ENCODE results near the gene ATF2.

The ATF2 gene, protein sequence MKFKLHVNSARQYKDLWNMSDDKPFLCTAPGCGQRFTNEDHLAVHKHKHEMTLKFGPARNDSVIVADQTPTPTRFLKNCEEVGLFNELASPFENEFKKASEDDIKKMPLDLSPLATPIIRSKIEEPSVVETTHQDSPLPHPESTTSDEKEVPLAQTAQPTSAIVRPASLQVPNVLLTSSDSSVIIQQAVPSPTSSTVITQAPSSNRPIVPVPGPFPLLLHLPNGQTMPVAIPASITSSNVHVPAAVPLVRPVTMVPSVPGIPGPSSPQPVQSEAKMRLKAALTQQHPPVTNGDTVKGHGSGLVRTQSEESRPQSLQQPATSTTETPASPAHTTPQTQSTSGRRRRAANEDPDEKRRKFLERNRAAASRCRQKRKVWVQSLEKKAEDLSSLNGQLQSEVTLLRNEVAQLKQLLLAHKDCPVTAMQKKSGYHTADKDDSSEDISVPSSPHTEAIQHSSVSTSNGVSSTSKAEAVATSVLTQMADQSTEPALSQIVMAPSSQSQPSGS

DNA sequence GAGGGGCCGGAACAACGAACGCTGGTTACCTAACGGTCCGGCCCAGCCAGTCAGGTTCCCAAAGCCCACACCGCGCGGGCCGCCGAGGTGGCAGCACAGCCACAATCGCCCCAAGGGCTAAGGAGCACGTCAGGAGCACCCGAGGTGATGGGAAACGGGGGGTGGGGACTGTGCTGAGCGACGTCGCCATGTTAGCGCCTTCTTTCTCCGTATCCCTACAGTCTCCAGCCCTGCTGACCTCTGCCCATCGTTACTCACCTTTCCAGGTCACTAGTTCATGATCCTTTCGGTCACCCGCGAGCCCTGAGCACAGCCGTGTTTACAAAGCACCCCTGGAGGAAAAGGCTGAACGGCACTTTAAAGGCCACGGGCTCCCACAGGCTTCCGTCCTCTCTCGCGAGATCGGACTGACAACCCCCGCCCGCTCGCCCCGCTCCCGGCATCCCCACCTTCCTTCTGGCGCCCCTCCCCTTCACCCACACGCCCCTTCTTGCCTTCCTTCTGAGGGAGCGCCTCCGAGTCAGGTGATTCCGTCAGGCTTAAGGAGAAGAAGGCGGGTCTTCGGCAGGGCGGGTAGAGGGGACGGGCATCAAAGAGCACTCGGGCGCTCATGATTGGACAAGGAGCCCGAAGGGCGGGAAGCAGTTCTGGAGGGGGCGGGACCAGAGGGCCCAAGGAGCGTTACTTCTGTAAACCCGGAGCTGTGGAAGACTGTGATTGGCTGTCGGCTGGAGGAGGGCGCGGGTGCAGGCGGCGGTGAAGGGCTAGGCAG is at the start of gene ATF2:
TSS of gene ATF2 (minus strand) at position 412 of the 772 bp plus-strand sequence. CDS start 31,760 bp downstream, outside the sequence.
- DNase-seq (ENCODE audit: low read depth): peak; percentile 89

DNA sequence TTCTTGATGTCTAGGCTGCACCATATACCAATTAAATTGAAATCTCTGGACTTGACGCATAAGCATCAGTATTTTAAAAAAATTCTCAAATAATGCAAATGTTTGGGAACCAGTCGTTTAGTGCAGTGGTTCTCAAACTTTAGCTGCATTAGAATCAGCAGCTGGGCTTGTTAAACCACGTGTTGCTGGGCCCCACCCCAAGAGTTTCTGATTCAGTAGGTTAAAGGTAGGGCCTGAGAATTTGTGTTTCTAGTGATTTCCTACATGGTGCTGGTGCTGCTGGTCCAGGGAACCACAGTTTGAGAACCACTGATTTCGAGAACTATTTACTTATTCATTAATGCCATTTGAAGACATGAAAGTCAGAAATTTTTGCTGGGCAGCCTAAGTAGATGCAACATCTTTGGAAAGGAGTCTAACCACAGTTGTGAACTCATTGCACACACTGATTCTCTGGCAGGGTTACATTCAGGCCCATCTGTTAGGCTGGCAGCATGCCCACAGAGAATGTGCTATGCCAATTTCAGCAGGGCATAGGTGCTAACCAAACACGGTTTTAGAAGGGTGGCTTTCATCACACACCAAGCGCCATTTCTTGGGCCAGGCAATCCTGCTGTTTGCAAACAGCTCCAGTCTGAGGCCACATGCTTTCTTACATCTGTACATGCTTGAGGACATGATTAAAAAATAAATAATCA is 39.9 kb upstream of the ATF2 start:
- DNase-seq (ENCODE audit: low read depth): no peak

DNA sequence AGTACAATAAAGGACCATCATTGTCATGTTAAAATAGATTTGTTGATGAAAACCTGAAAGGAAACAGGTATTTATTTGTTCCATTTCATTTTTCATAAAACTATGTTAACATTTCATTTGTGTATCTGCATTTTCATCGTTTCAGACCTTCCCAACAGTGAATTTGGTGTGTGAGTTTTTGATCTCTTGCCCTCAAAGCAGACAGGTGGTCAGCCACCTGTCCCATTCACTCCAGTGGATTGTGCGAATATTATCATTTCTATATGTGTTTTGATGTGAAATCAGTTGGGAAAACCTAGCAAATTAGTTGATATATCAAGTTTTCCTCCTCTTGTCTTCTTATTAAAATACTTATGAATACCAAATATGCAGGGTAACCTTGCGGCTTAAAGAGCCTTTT is 38.9 kb upstream of the ATF2 start:
- DNase-seq (ENCODE audit: low read depth): no peak

DNA sequence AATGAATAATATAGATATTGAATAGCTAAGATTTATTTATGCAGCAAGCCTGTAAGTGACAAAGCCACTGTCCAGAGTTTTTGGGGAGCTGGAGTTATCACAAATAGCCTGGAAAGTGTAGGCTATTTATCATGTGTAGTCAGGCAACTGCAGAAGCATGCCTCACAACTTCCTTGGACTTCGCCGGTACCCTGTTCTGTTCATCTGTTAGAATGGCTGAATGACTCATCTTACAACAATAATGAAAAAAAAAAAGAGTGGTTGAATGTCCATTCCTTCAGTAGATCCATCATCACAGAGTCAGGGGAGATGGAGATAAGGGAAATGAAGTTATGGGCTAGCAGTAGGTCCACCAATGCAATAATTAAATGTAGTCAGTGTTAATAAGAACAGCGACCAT is 37.5 kb upstream of the ATF2 start:
- no peak for DNase-seq (ENCODE audit: low read depth)

DNA sequence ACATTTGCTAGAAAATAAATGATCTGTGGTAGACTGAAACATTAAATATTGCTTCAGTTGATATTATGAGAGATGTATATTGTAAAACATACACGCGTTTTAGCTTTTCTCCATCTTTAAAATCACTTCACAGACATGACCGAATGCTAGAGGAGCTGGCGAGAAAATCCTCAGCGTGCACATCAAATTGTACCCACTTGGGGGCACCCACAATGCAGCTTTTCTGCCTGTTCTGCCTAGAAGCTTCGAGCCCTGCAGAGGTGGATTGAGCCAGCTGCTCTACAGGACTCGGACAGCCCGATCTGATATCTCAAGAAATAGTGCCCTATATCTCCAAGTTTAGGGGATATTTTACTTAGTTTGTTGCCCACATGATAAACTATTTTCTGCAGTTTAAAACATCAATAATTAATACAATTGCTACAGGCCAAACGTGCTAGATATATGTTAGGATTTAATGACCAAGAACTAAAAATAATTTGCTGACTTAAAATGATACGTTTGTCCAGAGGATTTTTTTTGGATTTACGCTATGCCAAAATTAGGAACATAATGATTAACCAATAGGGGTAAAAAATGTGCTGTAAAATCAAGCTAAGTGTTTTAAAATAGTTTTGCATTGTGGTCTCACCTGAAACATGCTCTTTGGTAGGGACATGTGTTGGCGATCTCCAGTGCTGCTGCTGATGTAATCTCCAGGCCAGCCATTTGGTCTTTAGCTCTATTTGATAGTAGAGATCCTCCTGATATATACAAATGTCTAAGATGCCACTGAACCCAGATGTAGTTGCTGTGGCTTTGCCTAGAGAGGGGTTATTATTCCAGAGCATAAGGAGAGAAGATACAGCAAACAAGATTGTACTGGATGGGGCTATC is 35.9 kb upstream of the ATF2 start:
- DNase-seq (ENCODE audit: low read depth): no peak

DNA sequence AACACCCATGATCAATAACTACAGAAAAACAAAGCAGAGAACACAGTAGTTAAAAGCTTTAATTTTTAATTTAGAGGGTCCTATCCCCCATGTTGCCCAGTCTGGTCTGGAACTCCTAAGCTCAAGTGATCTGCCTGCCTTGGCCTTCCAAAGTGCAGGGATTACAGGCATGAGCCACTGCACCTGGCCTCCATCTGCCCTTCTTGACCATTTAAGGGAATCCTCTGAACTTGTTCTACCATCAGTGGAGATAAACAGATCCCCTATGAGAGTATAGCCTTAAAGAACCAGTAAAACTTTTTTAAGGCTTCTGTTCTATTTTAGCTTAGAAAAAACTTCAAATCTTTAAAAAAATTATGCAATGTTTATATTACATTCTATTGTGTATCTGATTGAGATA is 27.0 kb upstream of the ATF2 start:
- no peak for DNase-seq (ENCODE audit: low read depth)

DNA sequence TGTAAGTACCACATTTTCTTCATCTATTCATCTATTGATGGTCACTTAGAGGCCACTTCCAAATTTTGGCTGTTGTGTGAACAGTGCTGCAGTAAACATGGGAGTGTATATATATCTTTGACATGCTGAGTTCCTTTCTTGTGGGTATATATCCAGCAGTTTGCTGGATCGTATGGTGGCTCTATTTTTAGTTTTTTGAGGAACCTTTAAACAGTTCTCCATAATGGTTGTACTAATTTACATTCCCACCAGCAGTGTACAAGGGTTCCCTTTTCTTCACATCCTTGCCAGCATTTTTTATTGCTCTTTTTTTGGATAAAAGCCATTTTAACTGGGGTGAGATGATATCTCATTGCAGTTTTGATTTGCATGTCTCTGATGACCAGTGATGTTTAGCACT is 20.8 kb upstream of the ATF2 start:
- no peak for DNase-seq (ENCODE audit: low read depth)

DNA sequence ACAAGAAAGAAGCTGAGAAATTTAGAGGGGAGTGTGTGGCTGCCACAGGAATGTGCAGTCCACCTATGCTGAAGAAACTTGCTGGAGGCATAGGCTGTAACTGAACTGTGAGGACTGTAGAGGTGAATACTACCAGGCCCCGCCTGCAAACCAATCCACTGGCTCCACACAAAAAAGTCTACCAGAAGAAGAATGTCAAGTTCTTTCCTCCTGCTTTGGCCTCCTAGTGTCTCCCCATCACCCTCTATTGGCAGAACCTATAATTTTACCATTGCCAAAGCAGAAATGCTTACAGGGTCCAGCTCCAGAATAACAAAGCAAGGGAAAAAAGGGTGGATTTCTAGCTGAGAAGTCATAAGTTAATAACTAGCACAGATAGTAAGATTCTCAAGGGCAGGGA is 19.4 kb upstream of the ATF2 start:
- no peak for DNase-seq (ENCODE audit: low read depth)

DNA sequence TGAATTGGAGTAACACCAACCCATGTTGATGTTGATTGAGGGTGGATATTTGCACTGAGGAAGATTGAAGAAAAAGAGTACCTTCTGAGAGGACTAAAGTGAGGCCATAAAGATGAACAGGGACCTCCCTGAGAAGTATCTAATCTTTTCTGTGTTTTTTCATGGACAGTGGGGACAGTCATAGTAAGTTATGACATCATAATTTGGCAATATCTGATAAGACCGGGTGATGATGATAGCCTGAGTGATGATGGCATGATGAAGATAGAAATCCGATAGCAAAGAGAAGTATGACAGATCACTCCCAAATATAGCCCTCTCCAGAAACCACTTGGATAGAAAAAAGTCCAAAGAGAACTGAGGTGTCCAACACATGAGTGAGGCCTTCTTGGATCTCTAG is 15.7 kb upstream of the ATF2 start:
- no peak for DNase-seq (ENCODE audit: low read depth)

DNA sequence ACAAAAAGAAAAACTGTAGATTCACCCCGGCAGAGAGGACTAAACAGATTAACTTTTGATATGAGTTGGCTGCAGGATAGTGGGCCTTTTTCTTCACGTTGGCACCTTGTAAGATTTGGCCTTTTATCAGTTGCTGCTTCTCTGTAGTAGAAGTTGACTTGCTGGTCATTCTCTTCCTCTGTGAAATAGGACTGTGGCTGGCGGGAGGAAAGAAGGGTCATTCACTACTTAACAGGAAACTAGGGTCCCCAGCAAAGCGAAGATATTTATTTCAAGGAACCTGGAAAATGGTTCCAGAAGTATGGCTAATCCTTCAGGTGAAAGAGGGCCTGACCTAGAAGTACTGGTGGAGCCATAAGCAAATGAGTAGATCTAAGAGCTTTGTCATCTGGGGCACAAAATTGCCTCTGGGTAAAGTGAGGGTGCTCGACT is 13.9 kb upstream of the ATF2 start:
- DNase-seq (ENCODE audit: low read depth): no peak

DNA sequence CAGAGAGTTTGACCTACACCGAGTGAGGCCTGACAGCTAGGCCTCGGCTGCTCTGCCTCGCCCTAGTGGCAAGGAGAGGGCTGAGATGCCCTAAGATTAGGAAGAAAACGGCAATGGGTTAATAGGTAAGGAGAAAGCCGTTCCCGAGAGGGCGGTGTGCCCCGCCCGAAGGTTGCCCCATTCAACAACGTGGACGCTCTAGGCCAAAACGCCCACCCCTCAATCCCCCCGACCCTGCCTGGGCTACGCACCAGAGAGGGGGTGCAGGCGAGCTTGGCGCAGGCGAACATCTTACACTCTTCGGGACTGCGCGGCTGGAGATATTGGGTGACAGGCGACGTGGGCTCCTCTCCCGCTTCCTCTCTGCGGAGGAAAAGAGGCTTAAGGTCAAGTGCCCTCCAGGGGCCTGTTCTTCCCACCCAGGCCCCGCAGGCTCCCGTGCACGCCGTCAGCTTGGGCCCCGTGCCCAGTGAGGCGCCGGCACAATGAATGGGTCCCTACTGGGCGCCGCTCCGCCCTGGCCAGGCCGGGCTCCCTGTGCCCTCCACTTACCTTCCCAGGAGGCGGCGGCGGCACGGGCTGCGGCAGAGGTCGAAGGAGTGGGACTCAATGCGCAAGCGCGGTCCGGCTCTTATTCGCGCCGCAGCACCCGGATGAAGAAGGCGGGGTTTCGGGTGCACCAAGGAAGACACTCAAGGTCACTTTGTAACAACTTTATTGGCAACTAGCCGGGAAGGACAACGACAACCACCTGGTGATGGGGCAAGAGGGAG is 13.3 kb upstream of the ATF2 start, which contains the start of gene ATP5MC3:
TSS of gene ATP5MC3 (minus strand) at position 607 of the 773 bp plus-strand sequence. CDS start at position 290, 317 bp downstream.
- peak; percentile 86 for DNase-seq (ENCODE audit: low read depth)

DNA sequence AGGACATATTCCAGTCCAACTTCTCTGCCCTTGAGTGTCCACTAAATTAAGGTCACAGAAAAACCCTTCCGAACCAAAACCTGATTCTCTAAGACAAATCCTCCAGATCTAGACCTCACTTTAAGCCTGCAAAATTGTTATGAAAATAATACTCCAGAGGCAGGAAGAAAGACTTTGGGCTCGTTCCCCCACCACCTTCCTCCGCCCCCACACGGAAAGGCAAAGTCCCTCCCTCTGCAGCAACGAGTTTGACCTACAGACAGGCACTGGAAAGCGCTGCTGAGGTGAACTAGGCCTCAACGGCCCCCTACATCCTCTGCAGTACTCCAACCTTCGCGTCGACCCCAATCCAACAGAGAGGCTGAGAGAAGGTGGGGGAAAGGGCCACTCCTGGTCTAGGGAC is 12.7 kb upstream of the ATF2 start:
- DNase-seq (ENCODE audit: low read depth): no peak

DNA sequence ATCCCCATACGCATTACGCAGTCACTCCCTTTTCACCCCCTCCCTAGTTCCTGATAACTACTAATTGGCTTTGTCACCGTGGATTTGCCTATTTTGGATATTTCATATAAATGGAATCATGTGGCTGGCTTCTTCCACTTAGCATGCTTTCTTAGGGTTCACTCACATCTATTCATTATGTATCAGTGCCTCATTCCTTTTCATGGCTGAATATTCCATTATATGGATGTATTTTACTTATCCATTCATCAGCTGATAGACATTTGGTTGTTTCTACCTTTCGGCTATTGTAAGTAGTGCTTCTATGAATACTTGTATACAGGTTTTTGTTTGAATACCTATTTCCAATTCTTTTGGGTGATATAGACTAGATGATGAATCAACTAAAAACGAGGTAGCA is 8.6 kb upstream of the ATF2 start:
- no peak for DNase-seq (ENCODE audit: low read depth)

DNA sequence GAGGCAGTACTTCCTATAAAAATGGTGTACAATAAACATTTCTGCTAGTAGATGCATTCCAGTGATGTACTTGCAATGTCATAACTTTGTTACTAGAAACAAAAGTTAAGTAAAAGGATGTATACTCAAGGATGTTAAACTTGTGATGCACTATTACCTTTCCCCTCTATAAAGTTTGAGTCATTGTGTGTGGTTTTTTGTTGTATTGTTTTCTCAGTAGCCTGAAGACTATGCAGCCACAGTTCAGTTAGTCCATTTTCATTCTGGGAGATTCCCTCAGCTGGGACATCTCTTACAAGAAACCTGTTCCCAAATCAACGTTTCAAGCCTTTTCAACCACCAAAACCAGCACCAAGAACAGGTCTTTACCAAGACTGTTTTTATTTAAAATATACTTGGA is 7.9 kb upstream of the ATF2 start:
- DNase-seq (ENCODE audit: low read depth): no peak

DNA sequence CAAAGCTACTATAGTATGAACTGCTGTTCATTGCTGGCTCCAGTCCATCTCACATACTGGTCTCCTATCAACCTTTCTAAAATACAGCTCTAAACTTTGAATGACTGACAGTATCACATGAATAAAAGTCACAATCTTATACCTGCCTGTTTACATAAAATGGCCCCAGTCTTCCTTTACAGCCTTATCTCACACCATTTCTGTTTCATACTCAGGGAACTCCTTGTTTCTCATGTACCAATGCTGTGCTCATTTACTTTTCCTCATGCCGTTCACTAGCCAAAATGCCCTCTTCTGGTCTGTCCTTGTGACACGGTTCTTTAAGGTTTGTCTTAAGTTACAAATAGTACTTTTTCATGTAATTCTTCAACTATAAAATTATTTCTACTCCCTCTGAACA is 7.3 kb upstream of the ATF2 start:
- no peak for DNase-seq (ENCODE audit: low read depth)

DNA sequence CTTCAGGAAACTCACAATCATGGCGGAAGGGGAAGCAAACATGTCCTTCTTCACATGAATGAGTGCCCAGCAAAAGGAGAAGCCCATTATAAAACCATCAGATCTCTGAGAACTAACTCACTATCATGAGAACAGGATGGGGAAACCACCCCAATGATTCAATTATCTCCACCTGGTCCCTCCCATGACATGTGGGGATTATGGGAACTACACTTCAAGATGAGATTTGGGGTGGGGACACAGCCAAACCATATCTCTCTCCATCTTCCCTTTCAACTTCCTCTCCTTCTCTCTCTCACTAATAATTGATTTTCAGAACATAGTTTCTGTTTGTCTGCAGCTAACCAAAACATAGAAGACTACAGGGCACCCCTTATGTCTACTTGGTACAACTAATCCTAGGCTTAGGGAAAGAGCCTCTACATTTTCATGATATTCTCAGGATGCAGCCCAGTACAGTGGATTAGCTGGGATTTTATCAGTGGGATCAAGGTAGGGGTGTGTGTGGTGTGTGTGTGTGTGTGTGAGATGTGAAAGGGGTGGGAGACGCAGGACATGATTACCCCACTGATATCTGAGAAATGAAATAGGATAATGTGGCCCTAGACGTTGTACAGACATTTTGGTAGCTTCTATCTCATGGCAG is 2.8 kb upstream of the ATF2 start:
- no peak for DNase-seq (ENCODE audit: low read depth)

DNA sequence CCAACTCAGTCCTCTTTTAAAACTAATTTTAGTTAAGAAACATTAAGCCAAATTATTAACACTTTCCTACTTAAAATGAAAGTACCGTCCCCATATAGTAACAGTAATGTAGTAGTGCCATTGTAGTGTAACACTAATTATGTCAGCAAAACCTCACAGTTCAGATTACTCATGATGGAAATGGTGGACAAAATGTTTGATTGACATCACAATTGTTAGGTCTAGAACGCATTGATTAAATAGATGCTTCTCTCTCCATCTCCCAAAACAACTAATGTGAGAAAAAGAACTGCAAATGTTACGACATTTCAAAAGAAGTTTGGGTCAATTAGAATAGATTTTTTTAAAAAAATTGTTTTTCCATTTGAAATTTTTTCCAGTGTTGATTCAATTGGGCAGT is 1.2 kb upstream of the ATF2 start:
- no peak for DNase-seq (ENCODE audit: low read depth)

DNA sequence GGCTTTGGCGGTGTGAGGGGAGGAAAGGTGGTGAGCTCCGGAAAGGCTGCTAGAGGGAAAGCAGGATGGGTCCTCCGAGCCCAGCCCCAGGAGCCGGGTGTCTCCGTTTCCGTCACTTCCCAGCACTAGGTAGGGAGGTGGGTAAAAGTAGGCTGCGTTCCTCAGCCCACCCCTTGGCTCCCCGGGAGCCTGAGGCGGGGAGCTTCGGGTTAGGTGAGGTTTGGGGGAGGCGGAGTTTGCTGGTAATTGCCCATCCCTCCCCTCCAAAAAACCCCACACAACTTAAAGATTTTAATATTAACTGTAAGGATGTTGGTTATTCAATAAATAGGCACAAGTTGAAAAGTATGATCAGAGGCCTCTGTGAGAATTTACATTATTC is 552 bp upstream of the ATF2 start:
- no peak for DNase-seq (ENCODE audit: low read depth)

DNA sequence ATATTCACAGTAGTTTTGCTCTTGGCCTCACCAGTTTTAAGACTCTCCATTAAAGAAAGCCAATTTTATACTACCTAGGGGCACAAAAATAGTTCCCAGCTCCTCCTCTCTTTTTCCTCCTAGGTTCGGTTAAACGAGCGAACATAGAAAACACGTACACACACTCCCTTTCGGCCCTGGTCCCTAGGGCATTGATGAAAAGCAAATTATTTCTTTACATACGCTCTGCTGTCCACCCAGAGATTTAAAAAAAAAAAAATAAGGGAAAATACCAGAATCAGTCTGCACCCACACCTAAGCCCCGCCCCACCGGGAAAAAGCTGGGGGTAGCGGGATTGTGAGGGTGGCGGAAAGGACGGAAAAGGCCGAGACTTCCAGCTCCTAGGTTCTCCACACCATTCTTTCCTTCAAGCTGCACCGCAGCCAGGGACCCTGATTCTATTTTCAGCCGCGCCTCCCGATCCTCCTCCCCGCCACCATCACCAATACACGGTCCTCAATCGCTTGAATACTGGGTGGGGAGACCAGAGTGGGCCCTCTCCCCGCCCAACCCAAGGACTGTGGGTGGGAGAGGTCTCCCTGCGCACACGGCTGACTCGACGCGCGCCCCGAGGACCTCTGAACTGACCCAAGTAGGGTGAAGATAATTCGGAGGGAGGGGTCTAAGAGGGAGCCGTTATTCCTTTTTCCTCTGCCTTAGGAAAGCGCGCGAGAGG is 769 bp downstream of the ATF2 start:
- no peak for DNase-seq (ENCODE audit: low read depth)
